GM19372 (cell line): Measurements from ENCODE around the gene KCNIP4.

Experiments
- ATAC-seq: cut with Tn5 transposase; IDR thresholded peaks from one replicate; pipeline ENCODE4 v1.9.1; 2021; ENCODE audit warnings: mild to moderate bottlenecking, low read depth, moderate library complexity; ENCODE audit not compliant: unreplicated experiment

Gene KCNIP4

DNA sequence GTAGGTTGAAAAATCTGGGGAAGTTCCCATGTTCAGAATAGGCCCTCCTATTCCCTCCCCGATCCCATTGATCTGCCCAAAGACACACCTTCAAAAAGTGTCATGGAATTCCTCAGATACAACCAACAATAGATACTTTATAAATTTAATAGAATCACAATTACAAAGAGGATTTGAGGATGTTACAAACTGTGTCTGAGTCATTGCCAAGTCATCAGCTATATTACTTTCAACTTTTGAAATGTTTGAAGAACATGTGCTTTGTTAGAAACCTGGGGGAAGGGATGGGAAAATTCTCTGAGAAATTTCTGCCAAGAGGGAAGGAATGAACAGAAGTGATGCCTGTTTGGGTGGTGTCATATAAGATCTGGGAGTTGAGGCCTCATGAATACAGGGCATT is 46.7 kb downstream of the KCNIP4 start:
- ATAC-seq, result no peak

DNA sequence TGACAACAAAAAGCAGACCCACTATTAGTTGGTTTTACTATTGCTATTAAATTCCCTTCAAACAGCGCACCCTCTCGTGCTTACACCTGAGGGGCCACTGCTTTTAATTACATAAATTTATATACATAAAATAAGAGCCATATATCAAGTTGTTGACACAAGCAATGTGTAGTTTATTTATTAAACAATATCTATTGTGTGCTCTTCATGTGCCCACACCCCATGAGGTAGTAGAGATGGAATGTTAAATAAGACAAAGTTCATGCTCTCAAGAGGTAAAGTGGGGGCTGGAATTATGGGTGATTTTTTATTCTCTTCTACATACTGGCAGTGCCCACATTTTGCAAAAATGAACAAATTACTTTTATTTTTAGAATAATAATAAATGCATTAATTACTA is 47.3 kb downstream of the KCNIP4 start:
- no peak for ATAC-seq

DNA sequence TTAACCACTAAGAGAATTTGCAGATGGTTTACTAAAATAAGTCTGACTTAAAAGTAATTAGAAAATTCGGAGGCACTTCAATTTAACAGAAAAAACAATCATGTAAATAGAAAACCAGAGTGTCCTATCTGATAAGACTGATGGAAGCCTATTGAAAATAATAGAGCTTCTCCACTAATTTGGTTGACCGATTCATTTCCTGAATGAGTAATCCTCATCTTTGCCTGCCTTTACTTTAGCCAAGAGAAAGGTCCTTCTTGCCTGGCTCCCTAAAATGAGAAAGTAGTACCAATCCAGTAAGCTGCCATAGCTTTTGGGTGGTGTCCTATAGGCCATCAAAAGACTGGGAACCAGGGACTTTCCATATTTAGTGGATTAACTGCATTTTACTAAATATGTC is 48.4 kb downstream of the KCNIP4 start:
- ATAC-seq, result no peak

DNA sequence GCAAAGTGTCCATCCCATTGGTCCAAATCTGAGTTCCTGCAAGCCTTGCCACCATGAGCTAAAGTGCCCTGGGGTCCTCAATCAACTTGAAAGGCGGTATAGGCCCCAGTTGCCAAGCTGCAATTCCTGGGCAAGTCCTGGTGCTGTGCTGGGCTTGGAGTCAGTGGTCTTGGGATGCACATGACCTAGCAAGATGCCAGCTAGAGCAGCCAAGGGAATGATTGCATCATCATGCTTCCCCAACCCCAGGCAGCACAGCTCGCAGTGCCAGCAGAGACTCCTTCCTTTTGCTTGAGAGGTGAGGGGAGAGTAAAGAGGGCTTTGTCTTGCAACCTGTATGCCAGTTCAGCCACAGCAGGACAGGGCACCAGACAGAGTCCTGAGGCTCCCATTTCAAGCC is 50.5 kb downstream of the KCNIP4 start:
- ATAC-seq, result no peak

DNA sequence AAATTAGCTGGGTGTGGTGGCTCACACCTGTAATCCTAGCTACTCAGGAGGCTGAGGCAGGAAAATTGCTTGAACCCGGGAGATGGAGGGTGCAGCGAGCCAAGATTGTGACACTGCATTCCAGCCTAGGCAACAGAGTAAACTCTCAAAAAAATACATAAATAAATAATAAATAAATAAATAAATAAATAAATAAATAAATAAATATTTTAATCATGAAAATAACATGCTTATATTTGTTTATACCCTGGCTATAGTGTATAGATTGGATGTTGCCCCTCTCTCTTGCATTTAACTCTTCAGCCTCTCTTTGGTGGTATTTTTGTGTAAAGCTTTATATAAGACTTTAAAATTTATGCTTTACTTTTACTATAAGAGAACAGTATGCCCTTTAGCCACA is 51.8 kb downstream of the KCNIP4 start:
- no peak for ATAC-seq

DNA sequence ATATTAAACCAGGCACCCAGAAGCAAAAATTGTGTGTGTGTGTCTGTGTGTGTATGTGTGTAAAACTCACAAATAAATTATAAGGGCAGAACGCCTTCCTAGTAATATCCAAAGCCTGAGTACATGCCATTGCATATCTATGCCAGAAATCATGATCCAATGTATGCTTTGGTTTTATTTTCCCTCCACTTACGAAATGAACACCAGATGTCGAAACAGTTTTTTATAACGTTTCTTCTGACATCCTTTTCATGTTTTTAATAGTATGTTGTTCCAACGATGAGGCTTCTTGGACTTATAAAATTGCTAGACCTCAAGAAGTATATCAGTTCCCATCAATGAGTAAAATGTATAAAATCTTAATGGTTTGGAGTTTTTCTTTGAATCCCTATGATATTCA is 55.4 kb downstream of the KCNIP4 start:
- no peak for ATAC-seq

DNA sequence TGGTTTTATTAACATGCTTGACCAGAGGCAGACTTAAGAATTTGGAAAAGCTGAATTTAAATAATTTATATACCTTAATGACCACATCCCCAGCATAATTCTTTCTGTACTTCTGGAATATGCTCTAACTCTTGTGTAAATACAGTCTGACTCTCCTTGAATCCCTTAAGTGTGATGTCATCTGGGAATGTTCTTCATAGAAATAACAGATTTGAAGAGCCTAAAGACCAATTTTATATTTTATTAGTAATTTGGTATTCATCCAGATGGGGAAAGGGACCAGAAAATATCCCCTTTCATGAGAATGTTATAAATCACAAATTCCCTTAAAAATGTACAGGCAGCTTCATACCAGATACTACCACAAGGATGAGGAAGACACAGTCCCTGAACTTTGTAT is 58.3 kb downstream of the KCNIP4 start:
- no peak for ATAC-seq

DNA sequence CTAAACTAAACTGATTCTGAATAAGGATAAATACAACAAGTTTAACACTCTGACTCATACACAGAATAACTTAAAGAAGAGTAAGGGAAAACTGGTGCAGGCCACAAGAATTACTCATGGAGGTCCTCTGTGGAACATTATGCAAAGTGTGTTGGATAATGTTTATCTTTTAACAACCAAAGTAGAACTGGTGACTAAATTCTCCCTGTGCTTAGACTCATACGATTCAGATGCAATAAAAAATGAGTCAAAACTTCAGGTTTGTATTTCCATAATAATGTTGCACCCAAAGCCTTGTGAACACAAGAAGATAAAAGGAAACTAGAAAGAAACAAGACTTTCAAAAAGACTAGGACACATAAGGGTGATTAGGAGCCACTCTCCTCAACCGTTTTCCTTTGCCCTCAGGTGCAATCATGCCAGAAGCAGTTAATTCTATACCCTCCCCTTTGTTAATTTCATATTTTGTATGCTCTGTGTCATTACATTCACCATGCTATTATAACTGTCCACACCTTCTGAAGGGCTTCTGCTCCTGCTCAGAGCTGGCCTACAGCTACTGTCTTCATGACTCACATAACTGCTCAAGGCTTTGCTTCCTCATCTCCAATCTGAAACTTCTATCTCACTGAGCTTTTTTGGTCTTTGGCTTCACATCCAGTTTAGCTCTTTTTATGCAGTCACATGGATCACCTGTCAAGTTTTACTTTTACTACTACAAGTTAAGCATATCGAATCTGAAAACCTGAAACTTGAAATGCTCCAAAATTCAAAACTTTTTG is 60.2 kb downstream of the KCNIP4 start:
- ATAC-seq, result no peak

DNA sequence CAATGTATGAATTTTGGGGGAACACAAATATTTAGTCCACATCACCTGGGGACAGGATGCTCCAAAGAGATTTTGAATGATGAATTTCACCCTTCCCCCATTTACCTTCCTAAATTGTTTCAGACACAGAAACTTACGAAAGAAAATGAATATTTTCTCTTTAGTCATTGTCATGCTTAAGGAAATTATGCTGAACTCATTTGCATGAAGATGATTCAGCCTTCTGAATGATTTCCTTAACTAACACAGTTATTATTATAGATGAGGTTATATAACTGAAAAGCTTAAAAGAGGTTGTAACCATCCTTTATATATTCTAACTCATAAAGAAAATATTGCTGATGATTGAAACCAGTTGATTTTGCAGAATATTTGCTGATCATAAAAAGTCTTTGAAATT is 61.1 kb downstream of the KCNIP4 start:
- ATAC-seq, result no peak

DNA sequence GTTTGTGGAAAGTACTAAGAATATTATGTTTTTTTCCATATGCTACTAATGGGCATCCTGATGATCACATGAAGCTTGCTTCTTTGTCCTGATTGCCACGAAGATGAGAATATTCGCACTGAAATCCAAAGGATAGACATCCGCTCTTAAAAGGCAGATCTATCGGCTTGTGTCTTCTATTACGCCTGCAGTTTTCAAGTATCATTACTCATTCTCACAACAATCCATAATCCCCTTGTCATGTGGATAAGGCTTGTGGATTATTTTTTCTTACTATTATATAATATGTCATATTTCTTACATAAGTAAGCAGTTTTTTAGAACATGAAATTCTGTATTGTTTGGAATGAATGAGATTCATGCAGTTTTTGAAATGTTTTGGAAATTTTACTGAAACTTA is 62.8 kb downstream of the KCNIP4 start:
- no peak for ATAC-seq

DNA sequence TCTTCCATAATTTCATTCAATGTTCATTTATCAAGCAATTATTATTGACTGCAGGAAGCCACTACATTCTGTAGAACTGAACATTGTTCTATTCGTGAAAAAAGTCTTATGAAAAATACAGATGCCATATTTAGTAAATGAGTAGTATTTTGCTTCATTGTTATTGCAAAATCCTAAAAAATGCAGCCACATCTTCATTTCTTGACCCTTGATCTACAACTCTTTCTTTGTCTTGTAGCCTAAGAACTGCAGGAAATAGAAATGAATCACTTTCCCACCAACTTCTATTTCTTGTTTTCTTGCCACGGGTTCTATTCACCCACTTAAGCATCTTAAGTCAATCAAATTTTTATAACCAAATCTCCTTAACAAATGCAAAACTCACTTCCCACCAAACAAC is 63.3 kb downstream of the KCNIP4 start:
- no peak for ATAC-seq

DNA sequence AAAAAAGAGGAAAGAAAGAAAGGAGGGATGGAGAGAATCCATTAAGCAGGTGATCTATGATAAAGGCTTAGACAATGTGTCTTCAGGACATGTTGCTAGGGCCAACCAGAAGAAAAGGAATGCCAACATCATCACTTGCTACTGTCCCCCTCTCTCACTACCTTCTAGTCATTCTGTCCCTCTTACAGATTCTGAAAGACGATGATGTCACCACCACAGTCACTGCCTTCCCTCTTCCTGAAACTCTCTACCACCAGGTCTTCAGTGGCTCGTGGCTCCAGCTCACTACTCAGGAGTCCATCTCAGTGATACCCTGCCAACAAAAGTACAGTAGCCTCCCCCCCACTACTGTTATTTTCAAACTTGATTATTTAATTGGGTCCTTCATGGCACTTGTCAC is 64.0 kb downstream of the KCNIP4 start:
- ATAC-seq, result no peak

DNA sequence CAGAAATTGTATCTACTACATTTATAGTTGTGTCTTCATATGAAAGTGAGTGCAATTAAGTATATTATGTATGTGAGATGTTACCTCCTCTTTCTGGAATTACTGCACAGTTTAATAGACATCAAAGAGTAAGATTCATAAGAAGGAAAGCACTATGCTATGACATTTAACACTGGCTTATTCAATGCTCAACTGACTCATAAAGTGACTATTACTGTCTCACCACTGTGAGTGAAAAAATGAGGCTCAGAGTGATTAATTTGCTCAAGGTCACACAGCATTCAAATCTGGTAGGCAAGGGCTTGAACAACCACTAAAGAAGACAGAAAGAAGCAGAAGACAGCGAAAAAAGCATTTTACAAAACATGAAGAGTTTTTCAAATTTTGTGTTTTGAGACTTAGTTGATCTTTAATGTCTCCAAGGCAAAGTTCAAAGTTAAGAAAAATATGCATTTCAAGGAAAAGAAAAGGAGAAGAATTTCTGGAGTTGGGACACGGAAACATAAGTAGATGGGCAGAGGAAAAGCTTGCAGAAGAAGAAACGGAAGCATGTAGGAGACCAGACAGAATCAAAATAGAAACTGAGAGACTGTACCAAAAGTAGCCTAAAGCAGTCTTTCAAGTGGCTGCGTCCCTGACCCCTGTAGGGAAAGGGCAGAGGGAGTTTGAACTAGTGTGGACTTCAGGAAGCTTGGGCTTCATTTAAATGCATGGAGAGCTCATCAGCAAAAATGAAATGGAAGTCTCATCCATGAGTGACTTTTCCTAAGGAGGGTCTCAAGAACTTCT is 66.3 kb downstream of the KCNIP4 start:
- ATAC-seq, result no peak

DNA sequence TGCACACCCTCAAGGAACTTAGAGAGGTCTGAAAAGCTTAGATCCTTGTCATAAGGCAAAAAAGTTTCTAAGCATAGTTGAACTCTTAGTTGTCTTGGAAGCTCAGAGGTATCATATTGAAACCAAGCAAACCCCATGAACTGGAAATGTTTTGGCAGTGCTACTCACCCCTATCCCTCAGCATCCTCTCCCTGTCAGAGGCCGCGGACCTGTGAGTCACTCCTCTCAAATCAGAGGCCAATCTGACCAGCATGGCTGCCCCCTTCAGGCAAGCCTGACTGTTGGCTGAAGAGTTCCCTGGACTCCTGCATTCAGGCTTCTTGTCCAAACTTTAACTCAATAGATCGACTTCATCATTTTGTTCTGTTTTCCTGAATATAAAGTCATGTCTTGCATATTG is 69.4 kb downstream of the KCNIP4 start:
- no peak for ATAC-seq

DNA sequence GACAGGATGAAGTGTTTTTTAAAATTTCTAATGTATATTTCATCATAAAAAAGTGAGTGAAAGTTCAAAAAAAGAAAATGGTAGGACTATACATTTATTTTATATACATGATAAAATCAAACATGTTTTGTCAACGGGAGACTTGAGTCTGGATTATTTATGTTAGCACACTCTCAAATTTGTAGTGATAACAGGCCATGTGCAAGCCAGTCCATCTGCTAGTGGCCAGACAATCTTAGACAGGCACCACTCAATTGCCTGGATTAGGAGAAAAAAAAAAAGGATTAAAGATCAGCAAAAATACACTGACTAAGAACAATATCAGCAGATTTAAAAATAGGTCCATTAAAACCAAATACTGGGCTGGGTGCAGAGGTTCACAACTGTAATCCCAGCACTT is 71.9 kb downstream of the KCNIP4 start:
- ATAC-seq, result no peak

DNA sequence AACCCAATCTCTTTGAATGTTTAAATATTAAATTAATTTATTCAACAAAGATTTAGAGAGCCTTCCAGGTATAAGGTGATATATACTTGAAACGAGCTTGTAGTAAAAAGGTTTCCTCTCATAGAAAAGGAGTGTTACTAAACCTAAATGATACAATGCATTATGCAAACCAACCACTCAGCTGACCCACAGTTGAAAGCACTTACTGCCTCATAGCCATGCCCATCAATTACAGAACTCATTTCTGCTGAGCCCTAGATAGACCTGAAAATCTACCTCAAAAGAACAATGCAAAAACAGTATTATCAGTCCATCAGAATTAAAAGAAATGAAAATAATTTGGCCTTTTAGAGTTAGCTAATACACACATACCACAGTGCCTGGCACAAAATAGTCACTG is 75.4 kb downstream of the KCNIP4 start:
- no peak for ATAC-seq

DNA sequence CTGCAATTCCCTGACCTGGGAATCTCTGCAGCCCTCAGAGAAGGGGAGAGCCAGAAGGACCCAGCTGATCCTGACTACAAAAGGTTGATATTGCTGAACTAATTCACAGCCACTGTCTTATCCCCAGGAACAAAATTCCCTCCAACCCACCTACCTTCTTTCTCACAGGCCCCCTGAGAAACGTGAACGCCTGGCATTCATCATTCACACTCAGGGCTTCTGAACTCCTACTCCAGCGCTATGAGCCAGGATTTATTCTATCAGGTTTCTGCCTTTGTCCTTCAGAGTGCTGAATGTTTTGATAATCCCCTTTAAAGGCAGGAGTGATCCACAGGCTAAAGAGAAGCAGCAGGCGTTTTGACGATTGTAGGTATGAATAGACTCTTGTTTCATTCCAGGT is 76.5 kb downstream of the KCNIP4 start:
- ATAC-seq, result no peak

DNA sequence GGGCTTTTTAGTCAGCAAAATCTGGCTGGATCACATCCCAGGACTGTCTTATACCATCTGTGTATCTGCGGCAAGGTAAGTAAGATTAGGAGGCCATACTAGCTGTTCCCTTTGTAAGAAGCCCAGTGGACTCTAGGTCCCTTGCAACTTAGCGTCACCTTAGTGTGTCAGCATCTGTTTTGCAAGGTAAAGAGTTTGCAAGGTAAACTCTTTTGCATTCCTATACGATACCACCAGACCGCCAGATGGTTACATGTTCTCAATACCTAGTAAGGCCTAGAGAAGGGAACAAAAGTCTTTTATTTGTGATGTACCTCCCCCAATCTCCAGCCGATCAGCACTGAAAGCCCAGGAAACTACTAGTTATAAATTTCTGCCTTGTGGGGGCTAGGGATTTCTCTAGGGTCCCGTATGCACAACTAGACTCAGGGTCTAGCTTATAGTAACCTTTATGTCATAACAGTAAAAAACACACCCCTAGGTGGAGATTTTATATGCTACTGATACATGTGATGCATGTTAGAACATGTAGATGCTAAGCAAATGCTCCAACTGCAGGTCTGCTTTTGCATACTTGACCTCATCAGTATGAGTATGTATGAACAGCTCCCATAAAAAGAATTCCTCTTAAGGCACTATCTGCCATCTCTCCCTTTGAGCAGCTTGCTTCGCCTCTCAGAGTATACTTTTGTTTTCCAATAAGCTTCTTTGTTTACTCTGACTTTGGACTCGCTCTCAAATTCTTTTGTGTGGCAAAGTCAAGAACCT is 78.4 kb downstream of the KCNIP4 start:
- ATAC-seq, result no peak

DNA sequence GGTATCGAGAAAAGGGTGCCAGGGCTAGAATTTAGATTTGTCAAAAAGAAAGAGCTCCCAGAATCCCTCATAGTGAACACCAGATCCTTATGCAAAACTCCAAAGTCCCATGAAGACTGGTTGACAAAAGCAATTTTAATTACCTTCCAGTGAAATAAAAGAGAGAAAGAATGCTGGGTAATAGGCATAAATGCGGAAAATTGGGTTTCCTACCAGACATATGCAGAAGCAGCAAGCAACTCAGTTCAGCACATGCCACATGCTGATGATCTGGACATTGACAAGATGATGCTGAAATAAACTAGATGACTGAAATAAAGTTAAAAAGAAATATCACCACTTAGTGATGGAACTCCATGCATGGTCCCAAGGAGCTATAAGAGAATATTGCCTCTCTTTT is 83.9 kb downstream of the KCNIP4 start:
- ATAC-seq, result no peak

DNA sequence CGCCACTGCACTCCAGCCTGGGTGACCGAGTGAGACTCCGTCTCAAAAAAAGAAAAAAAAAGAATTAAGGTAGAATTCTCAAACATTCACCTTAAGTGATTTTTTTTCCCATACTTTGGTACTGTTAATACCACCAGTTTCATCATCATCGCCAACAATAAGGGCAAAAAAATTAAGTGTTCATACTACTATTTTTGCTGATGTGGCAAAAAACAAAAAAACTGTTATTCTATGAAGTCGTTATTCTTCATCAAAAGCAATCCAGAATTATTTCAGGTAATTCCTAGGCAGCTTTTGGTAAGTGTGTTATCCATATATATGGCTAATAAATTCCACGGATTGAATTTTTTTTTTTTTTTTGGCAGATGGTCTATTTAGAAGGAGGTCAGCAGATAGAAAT is 85.7 kb downstream of the KCNIP4 start:
- ATAC-seq, result no peak

DNA sequence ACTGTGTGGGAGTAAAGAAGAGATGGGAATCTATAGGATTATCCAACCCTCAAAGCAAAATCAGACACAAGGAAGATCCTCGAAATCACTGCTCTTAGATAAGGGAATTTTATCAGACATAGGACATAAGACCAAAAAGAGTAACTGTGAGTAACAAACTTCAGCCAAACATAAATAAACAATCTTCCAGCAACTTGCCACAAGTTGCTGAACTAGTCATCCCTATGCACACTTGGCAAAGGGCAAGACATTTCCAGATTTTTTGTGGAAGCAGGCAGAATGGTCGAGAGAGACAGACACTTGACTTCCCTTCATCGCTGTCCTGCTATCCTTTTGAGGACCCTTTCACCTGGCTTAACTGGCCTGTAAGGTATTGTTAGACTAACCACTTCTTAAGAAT is 89.6 kb downstream of the KCNIP4 start:
- ATAC-seq, result no peak
